IMR-90 (cell line): ENCODE results near the gene IL31RA.

Source experiments
- BHLHE40 ChIP-seq: fragments of 150-350 bp; IDR thresholded peaks from 2 replicates; pipeline ENCODE4 v1.6.1; 2016; ENCODE audit warnings: mild to moderate bottlenecking, low read depth, low read length
- CEBPB ChIP-seq: IDR thresholded peaks from 2 replicates; pipeline ENCODE4 v1.6.1; 2012; ENCODE audit warnings: low read depth, low read length, improper control_type of control experiment
- CHD1 ChIP-seq: IDR thresholded peaks from 2 replicates; pipeline ENCODE4 v1.6.1; 2012; ENCODE audit warnings: low read depth, low read length, improper control_type of control experiment
- CTCF ChIP-seq: conservative IDR thresholded peaks from 2 replicates; pipeline ENCODE4 v1.5.1; 2012; ENCODE audit warnings: mild to moderate bottlenecking, low read depth, low read length, improper control_type of control experiment
- FOS ChIP-seq: fragments of 150-350 bp; IDR thresholded peaks from 2 replicates; pipeline ENCODE4 v1.6.1; 2016; ENCODE audit warnings: low read depth, low read length
- MAFK ChIP-seq: IDR thresholded peaks from 2 replicates; pipeline ENCODE4 v1.6.1; 2012; ENCODE audit warnings: low read depth, low read length, improper control_type of control experiment
- NFE2L2 ChIP-seq: fragments of 150-350 bp; IDR thresholded peaks from 2 replicates; pipeline ENCODE4 v1.6.1; 2016; ENCODE audit warnings: low read depth, mild to moderate bottlenecking, low read length
- POLR2A ChIP-seq: IDR thresholded peaks from 2 replicates; pipeline ENCODE4 v1.6.1; 2012; ENCODE audit warnings: mild to moderate bottlenecking, low read depth, low read length
- RAD21 ChIP-seq: IDR thresholded peaks from 2 replicates; pipeline ENCODE4 v1.6.1; 2012; ENCODE audit warnings: low read length, improper control_type of control experiment
- RCOR1 ChIP-seq: IDR thresholded peaks from 2 replicates; pipeline ENCODE4 v1.6.1; 2012; ENCODE audit warnings: mild to moderate bottlenecking, low read length, improper control_type of control experiment; ENCODE audit not compliant: insufficient replicate concordance
- RFX5 ChIP-seq: IDR thresholded peaks from 2 replicates; pipeline ENCODE4 v1.8.0; 2012; ENCODE audit warnings: low read depth, mild to moderate bottlenecking, low read length, moderate library complexity
- SMC3 ChIP-seq: fragments of 150-350 bp; IDR thresholded peaks from 2 replicates; pipeline ENCODE4 v1.6.1; 2016; ENCODE audit warnings: low read depth, mild to moderate bottlenecking, antibody characterized with exemption, low read length, moderate library complexity
- USF2 ChIP-seq: fragments of 150-350 bp; IDR thresholded peaks from 2 replicates; pipeline ENCODE4 v1.6.1; 2017; ENCODE audit warnings: mild to moderate bottlenecking, antibody characterized with exemption, low read length, low read depth

- TF ChIP-seq RCOR1 (no peak), MAFK (no peak), POLR2A (no peak), CTCF (no peak), RAD21 (no peak), CEBPB (no peak), FOS (no peak), BHLHE40 (no peak), CHD1 (no peak), RFX5 (no peak), USF2 (no peak), NFE2L2 (no peak), SMC3 (no peak)
Measured at GRCh38 chr5:55934720-55935119, 83.6 kb downstream of the IL31RA start.
